ENCODE data around the gene PARD3B.

Gene PARD3B

GRCh38 chr2:204984518-204984917, 439.2 kb downstream of the PARD3B start:
- H3K27ac ChIP-seq = no peak overlapping the region
- H3K4me1 ChIP-seq (ENCODE audit: control insufficient read depth in 1 of 2, insufficient read depth in 1 of 2, low read depth in 1 of 2, low read length in 1 of 2) = no peaks in the 10 kb centered on the region
- H3K9me3 ChIP-seq = no peaks in the 10 kb centered on the region
- no peaks in the 10 kb centered on the region for H3K27me3 ChIP-seq
- H3K4me3 ChIP-seq (ENCODE audit: low read depth in 1 of 2, low read length in 1 of 2) = no peak overlapping the region
- no peaks in the 10 kb centered on the region for H3K36me3 ChIP-seq
- no peak for TF ChIP-seq CTCF (IDR thresholded peaks at IDR 0.05)

GRCh38 chr2:204986641-204987040, 441.4 kb downstream of the PARD3B start:
- no peak for TF ChIP-seq CTCF (IDR thresholded peaks at IDR 0.05)

GRCh38 chr2:204988836-204989235, 443.6 kb downstream of the PARD3B start:
- no peak for TF ChIP-seq CTCF (IDR thresholded peaks at IDR 0.05)
- Histone ChIP-seq H3K9me3 (no peaks in the 10 kb centered on the region), H3K4me1 (ENCODE audit: control insufficient read depth in 1 of 2, insufficient read depth in 1 of 2, low read depth in 1 of 2, low read length in 1 of 2) (no peaks in the 10 kb centered on the region), H3K27me3 (no peaks in the 10 kb centered on the region), H3K4me3 (ENCODE audit: low read depth in 1 of 2, low read length in 1 of 2) (no peak overlapping the region), H3K27ac (no peak overlapping the region), H3K36me3 (no peaks in the 10 kb centered on the region)

More at GRCh38 chr2:204986641-204987040, 441.4 kb downstream of the PARD3B start:
- no peaks in the 10 kb centered on the region for H3K27me3 ChIP-seq
- H3K36me3 ChIP-seq = no peaks in the 10 kb centered on the region
- no peaks in the 10 kb centered on the region for H3K9me3 ChIP-seq
- no peak overlapping the region for H3K27ac ChIP-seq
- H3K4me1 ChIP-seq (ENCODE audit: control insufficient read depth in 1 of 2, insufficient read depth in 1 of 2, low read depth in 1 of 2, low read length in 1 of 2) = no peaks in the 10 kb centered on the region
- H3K4me3 ChIP-seq (ENCODE audit: low read depth in 1 of 2, low read length in 1 of 2) = no peak overlapping the region

GRCh38 chr2:204989877-204990276, 444.6 kb downstream of the PARD3B start:
- Histone ChIP-seq H3K27me3 (no peaks in the 10 kb centered on the region), H3K36me3 (no peaks in the 10 kb centered on the region), H3K4me3 (ENCODE audit: low read depth in 1 of 2, low read length in 1 of 2) (no peak overlapping the region), H3K4me1 (ENCODE audit: control insufficient read depth in 1 of 2, insufficient read depth in 1 of 2, low read depth in 1 of 2, low read length in 1 of 2) (no peaks in the 10 kb centered on the region), H3K9me3 (no peaks in the 10 kb centered on the region), H3K27ac (no peak overlapping the region)
- TF ChIP-seq CTCF (IDR thresholded peaks at IDR 0.05) = no peak

GRCh38 chr2:205001300-205001966, 456.2 kb downstream of the PARD3B start:
- H3K27ac ChIP-seq = no peak overlapping the region
- H3K4me1 ChIP-seq (ENCODE audit: control insufficient read depth in 1 of 2, insufficient read depth in 1 of 2, low read depth in 1 of 2, low read length in 1 of 2) = no peaks in the 10 kb centered on the region
- no peaks in the 10 kb centered on the region for H3K27me3 ChIP-seq
- no peak for TF ChIP-seq CTCF (IDR thresholded peaks at IDR 0.05)
- H3K4me3 ChIP-seq (ENCODE audit: low read depth in 1 of 2, low read length in 1 of 2) = no peak overlapping the region
- H3K36me3 ChIP-seq = no peaks in the 10 kb centered on the region
- no peaks in the 10 kb centered on the region for H3K9me3 ChIP-seq
